Activated CD8-positive, alpha-beta memory T cell treated with anti-CD3 and anti-CD28 coated beads, Interleukin-2, amount 10 ng/mL, durations not matched to agents 7 days and 5 days (primary cell): ENCODE data around the gene PARPBP. TPM values are rescaled to one million over a fixed set of nuclear protein-coding genes. Genes with fewer than 3 reads are reported as not detected.
"Not testable (repeated sequence)": the region's sequence is repeated elsewhere in the genome, so short reads cannot be mapped to it uniquely, and the experiment has no call there.

Source experiments
- ATAC-seq: fragments of 150-1000 bp; cut with Tn5 transposase; one replicate; pipeline ENCODE4 v1.10.0; 2021; ENCODE audit warnings: moderate library complexity
- CTCF ChIA-PET: fragments of 350-600 bp; sonication (Branson Sonifier 250); formaldehyde crosslinking; loops from one replicate; lab custom pipeline; 2021; ENCODE audit warnings: antibody characterized with exemption; lab: Charles Lee
- DNase-seq: peaks from one replicate; pipeline ENCODE4 v3.0.0-alpha.2; 2020
- H3K27ac Mint-ChIP-seq: one replicate; pipeline ENCODE4 v1.8.0; 2021; ENCODE audit warnings: mild to moderate bottlenecking, mixed read lengths
- H3K27me3 Mint-ChIP-seq: one replicate; pipeline ENCODE4 v1.8.0; 2021; ENCODE audit warnings: mixed read lengths
- H3K36me3 Mint-ChIP-seq: one replicate; pipeline ENCODE4 v1.8.0; 2021; ENCODE audit warnings: mild to moderate bottlenecking, mixed read lengths
- H3K4me1 Mint-ChIP-seq: one replicate; pipeline ENCODE4 v1.8.0; 2021; ENCODE audit warnings: mixed read lengths
- H3K4me3 Mint-ChIP-seq: one replicate; pipeline ENCODE4 v1.8.0; 2021; ENCODE audit warnings: mild to moderate bottlenecking, moderate library complexity, mixed read lengths
- H3K9me3 Mint-ChIP-seq: one replicate; pipeline ENCODE4 v1.8.0; 2022; ENCODE audit warnings: low read depth, mixed read lengths
- total RNA-seq, 2 experiments: library from RNA; stranded (reverse); gene quantifications; one replicate each; pipeline ENCODE4 v1.2.3, GENCODE V29; 2021

The PARPBP gene
- total RNA-seq, 2 experiments from 2014 or later, result 27.2 to 33.5 TPM

DNA sequence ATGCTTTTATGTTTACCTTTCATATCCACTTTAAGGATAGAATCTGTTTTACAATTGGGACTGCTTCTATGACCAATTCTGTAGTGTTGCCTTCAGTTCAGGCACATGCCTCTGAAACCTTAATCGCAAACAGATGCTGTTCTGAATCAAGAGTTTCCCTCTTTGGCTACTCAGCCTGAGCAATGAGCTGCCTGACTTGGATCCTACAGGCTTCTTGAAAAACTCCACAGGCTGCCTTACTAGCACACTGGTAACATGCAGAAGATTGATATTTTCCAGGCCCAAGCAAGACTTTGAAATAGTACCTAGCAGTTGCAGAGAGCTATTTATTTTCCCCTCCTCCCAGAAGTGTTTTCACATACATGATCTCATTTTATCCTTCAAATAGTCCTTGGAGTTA is 112.5 kb downstream of the PARPBP start:
- ATAC-seq, result no peak
- Mint-ChIP-seq H3K27ac (no peak overlapping the region), H3K4me3 (no peak overlapping the region), H3K27me3 (peaks cover 22% of the 10 kb centered on the region), H3K36me3 (no peaks in the 10 kb centered on the region), H3K4me1 (no peaks in the 10 kb centered on the region), H3K9me3 (no peaks in the 10 kb centered on the region)
- no peak for DNase-seq
- CTCF ChIA-PET, result no interaction called here

DNA sequence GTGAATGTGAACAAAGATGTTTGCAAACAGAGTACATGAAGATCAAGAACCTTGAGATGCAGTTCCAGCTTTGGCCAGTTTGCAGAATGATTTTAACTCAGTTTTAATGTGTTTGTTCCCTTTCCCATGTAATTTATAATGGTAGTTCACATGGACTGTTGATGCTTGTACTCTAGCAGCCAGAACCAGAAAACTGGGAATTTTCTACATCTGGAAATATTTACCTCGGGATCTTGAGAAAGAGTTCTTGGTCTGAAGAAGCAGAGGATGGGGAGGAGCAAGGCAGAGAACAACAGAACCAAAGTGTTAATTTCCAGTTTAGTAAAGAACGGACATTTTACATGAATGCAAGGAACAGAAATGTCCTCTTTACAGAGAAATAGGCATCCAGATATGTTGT is 114.6 kb downstream of the PARPBP start:
- Mint-ChIP-seq H3K4me3 (no peak overlapping the region), H3K9me3 (no peaks in the 10 kb centered on the region), H3K27me3 (peaks cover 22% of the 10 kb centered on the region), H3K27ac (no peak overlapping the region), H3K36me3 (no peaks in the 10 kb centered on the region), H3K4me1 (no peaks in the 10 kb centered on the region)
- ATAC-seq, result no peak
- DNase-seq, result no peak
- CTCF ChIA-PET, result no interaction called here

- H3K27ac Mint-ChIP-seq, CTCF ChIA-PET, H3K36me3 Mint-ChIP-seq, H3K9me3 Mint-ChIP-seq, H3K4me1 Mint-ChIP-seq, H3K4me3 Mint-ChIP-seq, DNase-seq, ATAC-seq: not testable (repeated sequence)
- peaks cover 18% of the 10 kb centered on the region for H3K27me3 Mint-ChIP-seq
Observed at GRCh38 chr12:102240859-102241258, 120.9 kb downstream of the PARPBP start.

Other genes starting within 250 kb of the PARPBP start
- 1 to 10 TPM; 5.4 to 7.3 TPM for gene DRAM1, start 242.6 kb upstream of the PARPBP start, total RNA-seq
- 10 to 100 TPM; 32.4 to 36.8 TPM for gene WASHC3, start 58.2 kb upstream of the PARPBP start, total RNA-seq
- 10 to 100 TPM; 56.7 to 74.1 TPM for gene NUP37, start 69 bp upstream of the PARPBP start, total RNA-seq
- 1 to 10 TPM in 1 of 2 experiments, under 1 TPM in 1; 0.53 to 9.6 TPM for gene PMCH, start 77.7 kb downstream of the PARPBP start, total RNA-seq